ENCODE results near the gene FAIM2.

Gene FAIM2

DNA sequence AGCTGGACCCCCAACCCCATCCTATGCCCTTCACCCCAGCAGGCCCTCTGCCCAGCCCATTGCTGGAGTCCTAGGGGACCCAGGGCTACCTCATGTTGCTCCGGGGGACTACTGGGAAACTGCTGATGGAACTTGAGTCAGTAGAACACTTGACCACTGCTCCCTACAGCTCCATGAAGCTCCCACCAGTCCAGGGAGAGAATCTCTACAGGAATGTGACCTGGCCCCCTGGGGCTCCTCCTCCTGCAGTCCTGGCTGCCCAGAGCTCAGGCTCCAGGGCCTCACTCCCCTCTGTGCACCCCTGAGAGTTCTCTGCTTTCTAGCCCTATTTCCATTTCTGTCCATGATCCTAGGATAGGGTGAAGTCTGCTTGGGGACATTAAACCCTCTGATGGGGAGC is 36.0 kb upstream of the FAIM2 start:
- no peak for DNase-seq

DNA sequence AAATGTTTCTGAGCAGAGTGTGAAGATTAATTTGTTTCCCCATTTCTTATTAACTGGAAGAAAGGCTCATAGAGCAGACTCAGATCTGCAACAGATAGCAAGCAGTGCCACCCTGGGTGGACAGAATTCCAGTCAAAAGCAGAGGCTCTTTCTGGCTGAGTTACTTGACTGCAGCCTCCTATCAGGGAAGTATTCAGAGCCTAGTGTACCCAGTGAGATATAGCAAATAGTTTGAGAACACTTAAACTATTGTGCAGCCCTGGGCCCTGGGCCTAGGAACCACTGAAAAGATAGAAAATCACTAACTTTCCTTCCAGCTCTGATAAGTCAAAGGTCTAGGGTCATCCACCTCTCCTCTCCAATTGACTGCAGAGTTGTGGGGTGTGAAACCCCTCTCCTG is 35.6 kb upstream of the FAIM2 start:
- DNase-seq: no peak

DNA sequence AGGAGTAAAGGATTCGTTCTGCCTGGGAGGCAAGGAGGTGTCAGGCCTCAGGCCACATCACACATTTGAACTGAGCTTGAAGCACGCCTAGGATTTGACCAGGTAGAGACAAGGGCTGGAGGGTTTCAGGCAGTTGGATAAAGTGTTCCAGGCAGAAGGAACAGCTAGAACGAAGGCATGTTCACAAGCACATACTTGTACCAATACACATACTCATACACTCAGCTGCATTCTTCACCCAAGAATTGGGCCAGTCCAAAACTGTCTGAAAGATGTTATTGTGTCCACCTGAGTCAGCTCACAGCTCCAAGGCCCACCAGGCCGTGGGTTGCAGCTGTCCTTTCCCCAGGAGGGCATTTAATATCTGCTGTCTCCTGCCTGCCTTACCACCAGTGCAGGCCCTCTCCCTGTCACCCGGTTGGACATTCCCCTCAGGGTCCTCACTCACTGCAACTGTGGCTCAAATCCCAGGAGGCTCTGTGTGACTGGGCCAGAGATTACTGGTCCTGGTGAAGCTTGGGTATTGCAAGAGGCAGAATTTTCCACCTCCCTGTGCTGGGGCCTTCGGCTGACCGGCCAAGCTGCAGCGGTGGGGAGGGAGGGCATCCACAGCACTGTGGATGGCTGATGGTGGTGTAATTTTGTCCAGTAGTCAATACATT is 34.1 kb upstream of the FAIM2 start:
- no peak for DNase-seq

DNA sequence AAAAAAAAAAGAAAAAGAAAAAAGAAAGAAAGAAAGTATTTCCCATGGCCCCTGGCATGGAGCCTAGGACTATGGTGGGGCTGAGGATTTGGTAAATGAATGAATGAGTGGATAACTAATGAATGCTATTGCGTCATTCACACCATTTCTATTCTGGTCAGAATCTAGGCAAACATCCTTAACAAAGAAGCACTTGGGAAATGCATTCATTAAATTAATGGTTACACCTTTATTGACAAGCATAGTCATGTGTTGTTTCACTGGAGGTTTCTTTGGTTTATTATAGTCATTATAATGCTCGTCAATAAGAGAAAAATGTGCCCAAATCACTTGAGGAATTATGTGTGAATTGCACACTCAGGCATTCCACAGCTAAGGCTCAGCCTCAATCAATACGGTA is 33.2 kb upstream of the FAIM2 start:
- DNase-seq: no peak

DNA sequence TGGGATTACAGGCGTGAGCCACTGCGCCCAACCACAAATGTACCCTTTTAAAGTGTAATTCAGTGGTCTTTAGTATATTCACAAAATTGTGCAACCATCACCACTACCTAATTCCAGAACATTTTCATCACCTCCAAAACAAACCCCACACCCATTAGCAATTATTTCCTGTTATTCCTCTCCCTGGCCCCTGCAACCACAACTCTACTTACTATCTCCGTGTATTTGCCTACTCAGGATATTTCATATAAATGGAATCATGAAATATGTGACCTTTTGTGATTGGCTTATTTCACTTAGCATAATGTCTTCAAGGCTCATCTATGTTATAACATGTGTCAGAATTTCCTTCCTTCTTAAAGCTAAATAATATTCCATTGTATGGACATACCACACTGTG is 30.8 kb upstream of the FAIM2 start:
- no peak for DNase-seq

DNA sequence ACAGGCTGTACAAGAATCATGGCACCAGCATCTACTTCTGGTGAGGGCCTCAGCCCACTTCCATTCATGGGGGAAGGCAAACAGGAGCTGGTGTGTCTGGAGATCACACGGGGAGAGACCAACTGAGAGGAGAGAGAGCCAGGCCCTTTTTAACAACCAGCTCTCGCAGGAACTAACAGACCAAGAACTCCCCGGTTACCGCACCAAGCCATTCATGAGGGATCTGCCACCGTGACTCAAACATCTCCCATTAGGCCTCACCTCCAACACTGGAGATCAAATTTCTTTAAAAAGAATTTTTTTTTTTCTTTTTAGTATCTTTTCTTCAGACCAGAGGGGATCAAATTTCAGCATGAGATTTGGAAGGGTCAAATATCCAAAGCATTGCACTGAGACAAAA is 30.1 kb upstream of the FAIM2 start:
- no peak for DNase-seq

DNA sequence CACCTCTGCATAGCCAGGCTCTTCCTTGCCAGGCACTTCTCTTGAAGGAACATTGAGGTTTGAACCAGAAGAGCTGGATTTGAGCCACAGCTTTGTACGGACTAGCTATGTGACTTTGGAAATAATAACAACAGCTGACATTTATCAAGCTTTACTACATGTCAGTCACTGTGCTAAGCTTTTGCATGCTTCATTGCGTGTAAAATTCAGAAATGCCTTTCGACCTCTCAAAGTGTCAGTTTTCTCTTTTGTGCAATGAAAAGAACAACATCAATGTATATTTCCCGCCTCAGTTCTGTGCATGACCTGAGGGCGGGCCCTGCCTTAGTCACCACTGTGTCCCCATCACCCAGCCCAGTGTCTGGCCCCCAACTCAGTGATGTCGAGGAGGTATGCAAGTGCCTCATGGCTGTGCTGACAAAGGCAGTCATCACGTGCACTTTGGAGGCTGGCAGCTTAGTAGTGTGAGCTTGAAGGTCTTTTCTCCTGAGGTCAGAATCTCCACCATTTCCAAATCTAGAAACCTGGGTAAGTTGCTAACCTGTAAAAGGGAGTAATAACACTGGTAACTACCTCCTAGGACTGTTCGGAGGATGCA is 28.9 kb upstream of the FAIM2 start:
- DNase-seq: no peak

DNA sequence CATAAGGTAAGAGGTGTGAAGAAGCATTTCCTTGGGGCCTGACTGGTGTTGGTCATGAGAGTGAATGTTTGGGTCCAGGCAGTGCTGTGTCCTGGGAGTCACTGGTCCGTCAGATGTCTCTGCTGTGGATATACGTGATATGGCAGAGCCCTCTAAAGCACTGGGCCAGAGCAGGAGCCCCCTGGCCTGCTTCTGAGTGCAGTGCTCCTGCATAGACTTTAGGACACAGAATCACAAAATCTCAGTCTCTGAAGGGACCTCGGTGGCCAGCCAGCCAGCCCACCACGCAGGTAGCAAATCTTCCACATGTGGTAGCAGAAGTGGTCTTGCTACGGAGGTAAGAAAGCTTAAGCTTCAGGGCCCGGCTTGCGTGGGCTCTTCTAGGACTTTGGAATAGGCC is 28.3 kb upstream of the FAIM2 start:
- no peak for DNase-seq

DNA sequence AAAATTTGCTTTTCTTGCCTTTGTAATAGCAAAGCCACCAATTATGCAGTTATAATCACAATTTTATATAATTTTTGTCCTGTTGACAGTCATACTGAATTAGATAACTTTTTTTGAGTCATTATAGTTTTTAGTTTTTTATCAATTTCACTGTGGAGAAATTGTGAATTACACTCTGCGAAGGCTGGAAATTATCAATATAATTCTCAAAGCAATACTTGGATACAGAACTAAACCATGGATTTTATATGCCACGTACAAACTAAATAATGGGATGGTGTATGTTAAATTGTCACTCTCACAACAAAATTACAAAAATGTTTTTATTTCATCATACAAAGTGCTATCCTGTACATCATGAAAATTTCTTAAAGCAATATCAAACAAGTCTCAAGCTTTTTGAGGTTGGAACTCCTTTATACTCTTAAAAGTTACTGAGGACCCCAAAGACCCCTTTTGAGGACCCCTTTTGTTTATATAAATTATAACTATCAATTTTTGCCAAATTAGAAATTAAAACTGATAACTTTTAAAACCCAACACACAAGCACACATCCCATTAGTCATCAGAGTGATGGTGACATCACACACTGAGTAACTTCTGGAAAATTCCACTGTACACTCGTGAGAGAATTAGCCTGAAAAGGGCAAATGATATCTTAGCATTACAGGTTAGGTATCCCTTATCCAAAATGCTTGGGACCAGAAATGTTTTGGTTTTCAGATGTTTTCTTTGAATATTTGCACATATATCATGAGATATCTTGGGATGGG is 27.0 kb upstream of the FAIM2 start:
- DNase-seq: no peak

DNA sequence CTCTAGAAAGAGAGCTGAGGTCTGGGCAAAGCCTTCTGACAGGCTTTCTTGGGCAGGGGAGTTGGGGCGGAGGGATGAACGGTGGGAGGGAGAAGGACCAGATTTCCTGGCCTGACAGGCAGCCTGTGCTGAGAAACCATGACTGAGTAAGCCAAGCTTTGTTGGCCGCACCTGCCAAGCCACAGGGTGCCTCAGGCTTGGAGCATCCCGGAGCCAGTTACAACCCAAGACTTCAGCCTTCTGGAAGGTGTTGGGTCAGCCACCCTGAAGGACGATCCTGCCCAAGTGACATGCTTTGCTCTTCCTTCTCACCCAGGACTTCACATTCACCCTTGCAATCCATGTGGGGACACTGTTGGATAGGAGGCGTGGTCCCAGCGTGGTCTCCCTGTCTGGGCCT is 25.9 kb upstream of the FAIM2 start:
- no peak for DNase-seq

DNA sequence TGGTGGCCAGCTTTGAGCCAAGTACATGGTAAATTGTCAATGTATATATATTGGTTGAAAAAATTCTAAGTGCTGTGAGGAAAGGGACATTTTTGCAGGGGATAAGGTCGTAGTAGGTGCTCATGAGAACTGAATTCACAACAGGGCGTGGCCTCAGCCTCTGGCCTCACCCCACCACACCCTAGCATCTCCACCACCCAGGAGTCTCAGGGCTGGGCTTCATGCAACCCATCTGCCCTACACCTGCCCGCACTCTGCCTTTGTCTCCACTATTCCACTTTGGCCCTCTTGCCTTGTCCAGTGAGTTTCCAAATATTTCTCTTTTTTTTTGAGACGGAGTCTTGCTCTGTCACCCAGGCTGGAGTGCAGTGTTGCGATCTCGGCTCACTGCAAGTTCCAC is 24.8 kb upstream of the FAIM2 start:
- no peak for DNase-seq

DNA sequence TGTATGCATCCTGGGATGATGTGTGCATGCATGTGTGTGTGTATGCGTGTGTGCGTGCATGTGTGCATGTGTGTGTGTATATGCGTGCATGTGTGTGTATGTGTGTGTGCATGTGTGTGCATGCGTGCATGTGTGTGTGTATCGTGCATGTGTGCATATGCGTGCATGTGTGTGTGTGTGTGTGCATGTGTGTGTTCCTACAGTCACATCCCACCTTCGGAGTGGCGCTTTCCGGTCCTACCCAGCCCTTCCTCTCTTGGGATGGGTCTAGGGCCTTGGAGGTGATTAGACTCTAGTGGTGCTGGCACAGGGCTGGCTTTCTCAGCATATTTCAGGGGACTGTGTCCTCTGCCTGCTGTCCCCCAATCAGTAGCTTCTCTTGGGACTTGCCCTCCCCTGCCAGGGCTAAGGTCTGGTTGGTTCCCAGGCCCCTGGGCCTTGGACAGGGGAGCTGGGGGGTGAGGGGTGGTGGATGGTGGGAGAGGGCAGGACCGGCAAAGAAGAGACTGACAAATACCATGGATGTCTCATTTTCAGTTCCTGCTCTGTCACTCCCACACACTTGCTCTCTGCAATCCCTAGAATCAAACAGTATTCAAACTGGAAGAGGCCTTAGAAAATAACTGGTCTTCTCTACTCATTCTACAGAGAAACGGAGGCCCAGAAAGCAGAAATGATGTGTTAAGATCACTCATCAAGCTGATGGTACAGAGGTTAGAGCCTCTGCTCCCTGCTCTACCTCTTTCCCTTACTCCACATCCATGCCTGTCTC is 21.9 kb upstream of the FAIM2 start:
- DNase-seq: no peak

DNA sequence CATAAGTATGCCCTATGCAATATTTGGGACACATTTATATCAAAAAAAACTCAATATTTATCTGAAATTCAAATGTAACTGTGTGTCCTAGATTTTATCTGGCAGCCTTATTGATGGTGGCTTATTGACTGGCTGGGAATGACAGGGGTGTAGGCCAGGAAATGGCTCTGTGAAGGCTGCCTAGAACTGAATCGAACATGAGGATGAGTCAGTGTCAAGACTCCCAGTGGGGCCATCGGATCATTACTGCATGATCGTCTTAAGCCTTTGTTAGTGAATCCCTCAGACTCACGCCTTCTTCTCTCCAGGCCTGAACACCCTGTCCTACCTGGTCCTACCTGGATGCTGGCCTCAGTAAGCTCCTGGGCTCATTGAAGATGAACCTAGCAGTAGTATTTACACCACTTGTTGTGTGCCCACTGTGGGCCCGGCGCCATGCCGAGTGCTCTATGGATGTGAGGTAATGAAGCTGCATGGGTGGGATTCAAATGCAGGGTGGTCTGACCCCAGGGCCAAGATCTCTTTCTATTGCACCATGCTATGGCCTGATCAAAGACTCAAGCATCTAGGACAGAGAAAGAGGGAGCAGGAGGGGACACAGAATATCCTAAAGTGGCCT is 21.0 kb upstream of the FAIM2 start:
- no peak for DNase-seq

DNA sequence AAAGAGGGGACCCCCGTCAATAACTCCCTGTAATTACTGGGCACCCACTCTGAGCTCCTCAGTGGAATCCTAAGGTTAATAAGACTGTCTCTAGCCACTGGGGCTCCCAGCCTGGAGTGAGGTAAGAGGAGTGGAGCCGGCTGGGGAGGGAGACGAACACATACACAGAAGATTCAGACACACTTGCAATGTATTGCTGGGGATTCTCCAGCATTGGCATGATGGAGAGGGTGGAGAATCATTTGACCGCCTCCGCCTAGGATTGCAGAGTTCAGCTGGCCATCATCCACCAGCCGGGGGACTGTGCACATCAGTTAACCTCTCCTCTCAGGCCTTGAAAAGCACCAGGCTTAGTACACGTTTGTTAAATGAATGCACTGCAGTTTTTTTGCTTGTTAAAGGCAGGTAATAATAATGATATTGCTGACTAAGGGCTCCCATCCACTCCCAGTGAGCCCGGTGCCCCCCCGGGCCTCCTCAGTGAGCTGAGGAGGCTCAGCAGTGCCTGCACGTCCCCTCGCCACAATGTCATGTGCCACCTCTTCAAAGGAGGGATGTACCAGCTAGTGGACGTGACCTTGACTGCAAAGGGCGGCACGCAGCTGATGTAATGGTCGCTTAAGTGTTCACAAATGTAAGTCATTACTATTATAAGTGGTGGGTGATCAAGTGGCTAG is 20.3 kb upstream of the FAIM2 start:
- DNase-seq: no peak

DNA sequence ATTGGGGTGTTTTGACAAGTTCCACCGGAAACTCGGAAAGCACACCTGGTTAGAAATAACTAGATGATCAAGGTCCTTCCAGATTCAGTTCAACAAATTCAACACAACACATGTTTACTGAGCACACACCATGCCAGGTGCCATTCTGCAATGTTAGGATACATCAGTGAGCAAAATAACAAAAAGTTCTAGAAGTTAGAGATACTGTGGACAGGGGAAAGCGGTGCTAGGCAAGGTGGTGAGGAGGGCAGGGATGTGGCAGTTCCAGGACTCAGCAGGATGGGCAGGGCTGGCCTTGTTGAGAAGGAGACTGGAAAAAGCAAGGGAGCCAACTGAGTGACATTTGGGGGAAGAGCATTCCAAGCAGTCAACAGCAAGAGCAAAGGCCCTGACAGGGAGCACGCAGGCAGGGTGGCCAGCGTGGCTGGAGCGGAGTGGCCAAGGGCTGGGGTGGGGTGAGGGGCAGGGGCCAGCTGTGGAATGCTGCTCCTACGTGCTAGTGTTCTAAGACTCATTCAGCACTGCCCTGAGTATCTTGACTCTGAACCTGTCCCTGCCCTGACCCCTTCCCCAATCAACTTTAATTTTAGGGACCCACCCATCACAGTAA is 19.4 kb upstream of the FAIM2 start:
- no peak for DNase-seq

DNA sequence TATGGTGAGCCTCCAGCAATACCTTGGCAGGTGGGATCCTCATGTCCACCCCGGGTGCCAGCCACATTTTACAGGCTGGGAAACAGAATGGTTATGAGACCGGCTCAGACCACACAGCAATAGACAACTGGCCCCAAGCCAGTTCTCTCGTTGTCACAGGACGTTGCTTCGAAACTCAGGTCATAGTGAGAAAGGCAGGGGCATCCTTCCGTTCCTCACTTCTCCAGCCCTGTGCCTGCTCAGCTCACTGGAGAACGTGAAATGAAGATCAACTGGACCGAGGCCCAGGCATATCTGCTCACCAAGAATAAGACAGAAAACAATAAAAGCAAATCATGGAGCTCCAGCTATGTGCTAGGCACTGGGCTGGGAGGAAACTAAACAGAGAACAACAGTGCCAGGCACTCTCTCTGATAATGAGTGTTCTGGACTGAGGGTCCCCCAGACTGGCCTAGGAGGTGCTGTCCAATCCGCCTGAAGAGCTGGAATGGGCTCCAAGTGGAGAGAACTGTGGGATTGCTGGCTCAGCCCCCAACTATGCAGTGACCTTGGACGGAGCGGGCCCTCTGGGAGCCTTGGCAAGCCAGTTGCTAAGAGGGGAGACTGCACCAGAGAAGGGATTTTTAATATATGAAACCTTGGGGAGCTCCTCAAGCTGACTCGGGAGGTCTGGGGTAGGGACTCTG is 18.8 kb upstream of the FAIM2 start:
- no peak for DNase-seq

DNA sequence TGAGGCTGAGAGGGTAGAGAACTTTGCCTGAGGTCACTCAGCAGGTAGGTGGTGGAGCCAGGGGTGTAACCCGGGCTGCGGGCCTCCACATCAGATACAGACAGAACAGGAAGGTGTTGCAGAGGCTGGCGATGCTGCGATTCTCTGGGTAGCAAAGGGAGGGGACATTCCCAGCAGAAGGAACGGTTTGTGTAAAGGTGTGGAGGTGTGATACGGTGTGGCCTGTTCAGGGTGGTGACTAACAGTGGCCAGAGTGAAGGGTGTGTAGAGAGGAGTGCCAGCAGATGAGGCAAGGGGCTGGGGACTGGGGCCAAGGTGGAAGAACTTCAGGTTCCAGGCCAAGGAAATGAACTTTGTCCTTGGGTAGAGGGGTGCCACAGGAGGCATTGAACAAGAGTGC is 18.2 kb upstream of the FAIM2 start:
- no peak for DNase-seq

DNA sequence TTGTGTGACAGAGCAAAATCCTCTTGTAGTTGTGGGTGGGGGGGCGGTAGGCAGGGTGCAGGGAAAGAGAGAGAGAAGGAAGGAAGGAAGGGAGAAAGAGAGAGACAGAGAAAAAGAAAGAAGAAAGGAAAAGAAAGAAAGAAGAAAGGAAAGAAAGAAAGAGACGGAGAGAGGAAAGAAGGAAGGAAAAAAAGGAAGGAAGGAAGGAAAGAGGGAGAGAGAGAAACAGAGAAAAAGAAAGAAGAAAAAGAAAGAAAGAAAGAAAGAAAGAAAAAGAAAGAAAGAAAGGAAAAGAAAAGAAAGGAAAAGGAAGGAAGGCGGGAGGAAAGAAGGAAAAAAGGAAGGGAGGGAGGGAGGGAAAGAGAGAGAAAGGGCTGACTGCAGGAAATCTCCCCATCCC is 17.6 kb upstream of the FAIM2 start:
- DNase-seq: no peak

DNA sequence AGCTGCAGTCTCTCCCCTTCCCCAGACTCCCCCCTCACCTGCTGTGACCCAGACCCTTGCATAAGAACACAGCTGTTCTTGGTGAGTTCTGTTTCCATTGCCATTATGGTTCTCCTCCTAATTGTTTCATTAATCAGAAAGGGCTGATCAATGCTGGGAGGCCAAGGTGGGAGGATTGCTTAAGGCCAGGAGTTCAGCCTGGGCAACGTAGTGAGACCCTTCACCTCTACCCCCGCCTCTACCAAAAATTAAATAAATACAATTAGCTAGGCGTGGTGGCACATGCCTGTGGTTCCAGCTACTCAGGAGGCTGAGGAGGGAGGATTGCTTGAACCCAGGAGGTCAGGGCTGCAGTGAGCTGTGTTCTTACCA is 17.2 kb upstream of the FAIM2 start:
- DNase-seq: no peak

DNA sequence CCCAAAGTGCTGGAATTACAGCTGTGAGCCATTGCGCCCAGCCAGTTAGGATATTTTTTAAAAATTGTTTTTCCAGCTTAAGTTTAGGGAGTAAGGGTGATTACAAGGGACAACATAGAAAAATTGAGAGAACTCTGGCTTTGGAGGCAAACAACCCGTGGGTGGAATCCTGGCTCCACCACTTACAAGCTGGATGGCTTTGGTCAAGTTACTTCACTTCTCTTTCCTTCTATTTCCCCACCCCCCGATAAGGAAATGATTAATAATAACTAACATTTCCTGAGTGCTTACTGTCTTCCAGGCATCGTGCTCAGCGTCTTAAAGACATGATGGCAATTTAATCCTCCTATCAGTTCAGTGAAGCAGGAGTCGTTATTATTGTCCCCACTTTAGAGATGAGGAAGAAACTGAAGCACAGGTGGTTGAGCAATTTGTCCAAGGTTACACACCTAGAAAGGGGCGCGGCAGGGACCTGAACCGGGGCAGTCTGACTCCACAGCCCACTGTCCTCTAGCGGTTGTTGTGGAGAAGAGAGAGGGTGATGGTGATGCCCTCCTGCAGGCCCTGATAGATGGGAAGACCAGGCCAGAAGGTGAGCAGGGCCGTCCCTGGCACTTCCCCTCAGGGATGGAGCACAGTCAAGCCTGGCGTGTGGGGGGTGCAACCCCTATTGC is 16.7 kb upstream of the FAIM2 start:
- no peak for DNase-seq
